Stimulated activated CD8-positive, alpha-beta memory T cell treated with anti-CD3 and anti-CD28 coated beads, Interleukin-15, amount 100 ng/mL, for 1 hour (primary cell): Measurements from ENCODE around the gene PLAAT5.

Experiments
- DNase-seq: peaks from one replicate; pipeline ENCODE4 v3.0.0-alpha.2; 2020; ENCODE audit warnings: low read depth

Gene PLAAT5

DNA sequence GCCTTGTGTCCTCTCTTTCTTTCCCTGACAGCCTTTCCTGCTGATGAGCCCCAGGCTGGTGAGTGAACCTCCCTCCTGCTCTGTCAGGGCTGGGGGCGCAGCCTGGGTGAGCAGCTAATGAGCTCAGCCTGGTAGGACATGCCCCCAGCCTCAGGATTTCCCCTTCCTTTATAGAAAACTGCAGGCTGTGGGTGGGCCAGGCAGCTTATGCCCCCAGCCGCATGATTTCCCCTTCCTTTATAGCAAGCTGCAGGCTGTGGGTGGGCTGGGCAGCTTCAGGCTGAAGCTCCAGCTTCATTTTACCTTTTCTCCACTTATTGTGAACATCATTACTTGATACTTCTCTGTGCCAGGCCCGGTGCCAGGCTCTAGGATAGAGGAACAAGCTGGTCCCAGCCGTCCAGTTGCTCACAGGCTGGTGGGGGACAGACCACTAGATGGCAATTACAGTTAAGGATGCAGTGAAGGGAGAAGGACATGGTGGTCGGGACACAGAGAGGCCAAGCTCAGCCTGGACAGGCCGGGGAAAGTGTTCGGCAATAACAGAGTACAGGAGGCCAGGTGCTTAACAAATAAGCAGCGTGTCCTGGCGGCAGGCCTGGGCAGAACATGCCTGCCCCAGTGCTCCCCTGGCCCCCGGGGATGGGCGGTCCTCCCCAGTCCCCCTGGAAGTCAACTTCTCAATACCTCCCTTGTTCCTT is 20.2 kb upstream of the PLAAT5 start:
- no peak for DNase-seq

DNA sequence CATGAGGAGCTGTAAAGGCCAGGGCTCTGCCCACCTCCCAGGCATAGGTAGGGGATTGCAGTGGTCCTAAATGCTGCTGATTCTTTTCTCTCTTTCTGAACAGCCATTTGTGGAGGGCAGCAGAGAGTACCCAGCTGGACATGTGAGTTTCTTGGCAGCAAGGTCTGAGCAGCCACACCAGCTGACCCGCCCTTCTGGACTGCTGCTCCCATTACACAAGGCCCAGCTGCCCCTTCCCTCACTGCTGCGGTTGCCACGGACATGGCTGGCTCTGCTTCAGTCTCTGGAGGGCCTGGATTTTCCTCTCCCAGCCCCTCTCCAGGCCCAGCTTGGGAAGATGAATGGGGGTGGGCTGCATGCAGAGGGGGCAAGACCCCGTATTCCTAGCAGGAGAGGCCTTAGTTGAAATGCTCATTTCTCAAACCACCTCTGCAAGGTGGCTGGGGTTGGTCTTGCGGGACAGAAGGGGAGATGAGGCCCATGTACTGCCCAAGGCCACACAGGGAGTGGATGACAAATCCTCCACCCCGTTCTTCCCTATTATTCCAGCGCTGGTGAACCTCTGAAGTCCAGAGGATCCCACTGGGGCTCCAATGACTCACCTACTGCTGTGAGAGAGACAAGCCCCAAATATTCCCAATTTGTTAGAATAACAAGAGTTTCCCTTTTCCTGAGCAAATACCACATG is 19.5 kb upstream of the PLAAT5 start:
- no peak for DNase-seq

DNA sequence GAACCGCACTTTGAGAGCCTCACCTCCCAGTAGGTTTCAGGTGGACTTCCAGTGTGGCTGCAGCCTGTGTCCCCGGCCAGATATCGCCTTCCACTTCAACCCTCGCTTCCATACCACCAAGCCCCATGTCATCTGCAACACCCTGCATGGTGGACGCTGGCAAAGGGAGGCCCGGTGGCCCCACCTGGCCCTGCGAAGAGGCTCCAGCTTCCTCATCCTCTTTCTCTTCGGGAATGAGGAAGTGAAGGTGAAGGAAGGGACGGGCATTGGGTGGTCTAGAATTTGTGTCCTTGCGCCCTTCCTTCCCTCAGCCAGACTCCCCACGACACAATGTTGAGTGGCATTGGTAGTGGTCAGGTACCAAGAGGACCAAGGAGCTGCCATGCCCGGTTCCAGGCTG is 17.8 kb upstream of the PLAAT5 start:
- no peak for DNase-seq

DNA sequence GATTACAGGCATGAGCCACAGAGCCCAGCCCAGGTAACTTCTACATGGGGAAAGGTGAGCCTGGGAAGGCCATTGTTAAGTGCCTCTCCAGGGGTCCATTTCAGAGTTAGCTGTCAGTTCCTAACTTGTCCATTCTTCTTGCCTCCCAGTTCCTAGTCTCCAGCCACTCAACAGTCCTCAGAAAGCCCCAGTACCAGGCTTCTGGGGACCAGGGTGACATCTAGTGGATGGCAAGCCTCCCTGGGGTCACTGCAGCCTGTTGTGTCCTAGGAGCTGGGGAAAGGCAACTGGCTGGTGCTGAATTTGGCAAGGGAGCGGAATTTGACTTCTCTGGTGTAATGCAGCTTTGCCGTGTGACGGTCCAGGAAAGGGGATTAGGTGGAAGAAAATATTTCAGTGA is 17.0 kb upstream of the PLAAT5 start:
- no peak for DNase-seq

DNA sequence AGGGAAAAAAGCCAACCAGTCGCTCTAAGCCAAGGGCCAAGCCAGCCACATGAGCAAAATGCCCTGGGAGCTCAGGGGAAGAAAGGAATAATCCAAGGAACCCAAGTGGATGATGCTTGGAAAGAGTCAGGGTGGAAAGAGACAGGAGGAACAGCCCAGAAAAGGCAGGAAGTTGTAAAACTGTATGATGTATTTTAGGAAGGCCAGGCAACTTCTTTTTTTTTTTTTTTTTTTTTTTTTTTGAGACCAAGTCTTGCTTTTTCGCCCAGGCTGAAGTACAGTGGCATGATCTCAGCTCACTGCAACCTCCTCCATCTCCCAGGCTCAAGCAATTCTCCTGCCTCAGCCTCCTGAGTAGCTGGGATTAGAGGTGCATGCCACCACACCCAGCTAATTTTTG is 16.5 kb upstream of the PLAAT5 start:
- DNase-seq: no peak

DNA sequence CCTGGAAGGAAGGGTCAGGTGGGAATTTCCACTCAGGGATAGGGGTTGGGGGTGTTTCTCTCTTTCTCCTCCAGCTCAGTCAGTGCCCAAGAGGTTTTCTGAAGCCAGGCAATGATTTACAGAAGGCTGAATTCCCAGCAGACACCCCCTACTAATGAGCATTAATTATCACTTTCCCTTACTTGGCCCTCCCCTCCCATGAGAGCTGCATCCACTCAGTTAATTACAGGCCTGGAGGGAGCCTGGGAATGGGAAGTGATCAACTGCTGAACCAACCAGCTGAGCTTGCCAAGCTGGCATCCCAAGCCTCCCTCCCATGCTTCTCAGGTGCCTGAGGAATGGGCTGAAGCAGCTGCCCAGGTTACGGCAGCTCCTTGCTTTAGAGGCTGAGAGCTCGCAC is 15.9 kb upstream of the PLAAT5 start:
- DNase-seq: no peak

DNA sequence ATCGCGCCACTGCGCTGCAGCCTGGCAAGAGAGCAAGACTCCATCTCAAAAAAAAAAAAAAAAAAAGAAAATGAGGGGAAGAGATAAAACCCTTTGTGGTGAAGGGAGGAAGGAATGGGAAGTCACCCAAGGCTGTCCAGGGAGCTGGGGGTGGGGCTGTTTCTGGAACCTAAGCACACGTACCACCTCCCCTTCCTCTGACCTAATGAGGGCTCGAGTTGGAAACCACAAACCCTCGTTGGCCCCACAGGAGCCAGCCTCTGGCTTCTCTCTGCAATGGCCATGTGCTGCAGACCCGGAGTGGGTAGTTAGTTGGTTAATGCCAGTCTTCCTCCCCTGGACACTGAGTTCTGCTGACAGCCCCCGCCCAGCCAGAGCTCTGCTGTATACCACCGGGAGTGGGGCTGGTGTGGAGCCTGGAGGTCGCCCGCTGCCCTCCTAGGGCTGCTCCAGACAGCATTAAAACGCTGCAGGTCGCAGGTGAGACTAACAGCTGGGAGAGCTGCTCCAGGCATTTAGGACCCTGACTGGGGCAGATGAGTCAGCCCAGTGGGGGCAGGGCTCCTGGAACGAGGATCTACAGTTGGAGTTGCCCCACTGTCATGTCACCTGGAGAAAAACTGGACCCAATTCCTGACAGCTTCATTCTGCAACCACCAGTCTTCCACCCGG is 15.0 kb upstream of the PLAAT5 start, which contains the start of gene LGALS12:
TSS of gene LGALS12 (plus strand) at position 228 of the 672 bp plus-strand sequence. CDS start at position 603, 375 bp downstream.
- DNase-seq: no peak

DNA sequence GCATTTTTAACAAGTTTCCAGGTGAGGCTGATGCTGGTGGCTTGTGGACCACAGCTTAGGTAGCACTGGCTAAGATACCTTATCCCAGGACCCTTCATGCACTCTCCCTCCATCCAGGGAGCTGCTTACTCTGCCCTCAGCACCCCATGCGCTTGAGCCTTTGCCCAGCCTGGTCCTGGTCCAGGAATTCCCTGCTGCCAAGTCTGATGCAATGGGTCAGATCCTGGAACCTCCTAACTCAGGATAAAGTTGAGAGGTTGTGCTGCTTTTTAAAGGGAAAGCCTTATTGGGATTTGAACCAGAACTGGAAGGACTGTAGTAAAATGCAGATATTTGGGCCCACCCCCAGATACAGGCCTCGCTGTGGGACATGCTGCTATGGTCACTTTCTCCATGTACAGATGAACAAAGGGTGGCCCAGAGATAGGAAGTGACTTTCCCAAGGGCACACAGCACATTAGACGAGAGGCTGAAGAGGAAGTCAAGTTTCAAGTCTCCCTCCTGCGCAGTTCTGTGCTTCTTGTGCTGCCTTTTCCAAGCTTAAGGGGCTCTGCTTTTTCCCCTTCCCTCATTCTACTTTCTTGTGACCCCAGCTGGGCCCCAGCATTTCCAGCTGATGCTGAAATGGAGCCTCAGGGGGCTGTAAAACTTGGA is 14.1 kb upstream of the PLAAT5 start:
- DNase-seq: no peak

DNA sequence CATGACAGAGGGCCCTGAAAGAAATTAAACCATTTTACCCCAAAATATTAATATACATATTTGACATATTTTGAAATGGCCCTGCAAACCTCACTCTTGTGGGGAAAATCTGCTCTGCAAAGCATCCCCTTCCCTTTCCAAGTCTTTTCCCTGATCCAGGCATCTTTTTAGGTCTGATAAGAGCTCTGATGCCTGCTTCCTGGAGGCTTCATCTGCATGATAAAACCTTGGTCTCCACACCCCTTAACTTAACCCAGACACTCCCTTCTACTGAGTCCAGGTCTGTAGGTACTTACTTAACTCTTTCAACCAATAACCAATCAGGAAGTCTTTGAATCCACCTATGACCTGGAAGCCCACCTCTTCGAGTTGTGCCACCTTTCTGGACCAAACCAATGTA is 13.1 kb upstream of the PLAAT5 start:
- DNase-seq: no peak

DNA sequence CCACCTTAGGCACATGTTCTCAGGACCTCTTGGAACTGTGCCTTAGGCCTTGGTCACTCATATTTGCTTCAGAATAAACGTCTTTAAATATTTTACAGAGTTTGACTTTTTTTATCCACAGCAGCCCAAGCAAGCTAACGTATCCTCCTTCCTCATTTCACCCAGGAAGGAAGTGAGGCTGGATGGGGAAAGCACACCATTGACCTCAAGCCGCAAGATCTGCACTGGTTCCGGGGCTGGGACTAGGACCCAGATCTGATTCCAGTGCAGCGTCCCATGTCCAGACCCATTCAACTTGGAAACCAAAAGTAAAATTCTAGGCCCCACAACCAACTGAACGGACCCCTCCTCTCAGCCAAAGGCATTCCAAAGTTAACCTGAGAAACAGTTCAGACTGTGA is 12.5 kb upstream of the PLAAT5 start:
- no peak for DNase-seq

DNA sequence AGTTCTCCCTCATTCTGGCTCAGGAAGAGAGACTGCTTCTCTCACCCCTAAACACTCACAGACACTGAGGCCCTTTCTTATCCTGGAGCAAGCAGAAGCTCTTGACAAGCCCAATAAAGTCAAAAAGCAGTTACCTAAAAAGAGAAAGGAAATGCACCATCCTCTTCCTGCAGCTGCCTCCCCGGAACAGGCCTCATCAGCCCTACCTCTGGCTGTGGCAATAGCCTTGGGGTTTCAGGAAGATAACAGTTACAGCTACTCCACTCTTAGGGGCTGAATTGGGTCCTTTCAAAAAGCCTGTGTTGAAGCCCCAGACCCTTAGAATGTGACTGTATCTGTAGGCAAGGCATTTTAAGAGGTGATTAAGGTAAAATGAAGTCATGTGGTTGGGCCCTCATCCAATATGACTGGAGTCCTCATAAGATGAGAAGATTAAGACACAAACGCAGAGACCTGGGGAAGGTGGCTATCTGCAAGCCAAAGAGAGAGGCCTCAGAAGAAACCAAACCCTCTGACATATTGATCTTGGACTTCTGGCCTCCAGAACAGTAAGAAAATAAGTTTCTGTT is 11.4 kb upstream of the PLAAT5 start:
- DNase-seq: no peak

DNA sequence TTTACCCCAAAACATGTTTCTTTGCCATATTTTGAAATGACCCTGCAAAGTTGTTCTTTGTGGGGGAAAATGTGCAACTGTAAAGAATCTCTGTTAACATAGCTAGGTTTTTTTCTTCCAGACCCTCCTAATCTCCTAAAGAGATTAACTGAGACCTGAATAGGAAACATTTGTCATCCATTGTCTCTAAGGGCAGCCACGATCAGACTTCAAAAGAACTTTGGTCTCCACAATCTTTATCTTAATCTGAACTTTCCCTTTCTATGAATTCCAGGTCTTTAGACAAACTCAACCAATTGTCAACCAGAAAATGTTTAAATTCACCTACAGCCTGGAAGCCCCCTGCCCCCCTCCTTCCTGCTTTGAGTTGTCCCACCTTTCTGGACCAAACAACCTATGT is 10.3 kb upstream of the PLAAT5 start:
- no peak for DNase-seq

DNA sequence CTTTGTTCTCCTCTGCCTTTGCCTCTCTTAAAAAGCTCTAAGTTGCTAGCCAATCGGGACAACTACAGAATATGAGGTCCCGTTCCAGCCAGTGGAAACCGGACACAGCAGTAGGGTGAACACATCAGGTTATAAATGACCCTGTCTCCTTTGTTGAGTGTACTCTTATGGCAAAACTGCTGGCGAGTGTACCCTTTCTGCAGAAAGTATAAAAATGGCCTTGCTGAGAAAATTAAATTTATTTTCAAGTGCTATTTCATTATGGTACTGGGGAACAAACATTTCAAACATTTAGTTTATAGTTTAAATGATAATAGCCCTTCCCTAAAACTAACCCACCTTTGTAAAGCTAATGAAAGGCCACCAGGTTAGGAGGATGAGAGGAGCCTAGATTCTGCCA is 8.9 kb upstream of the PLAAT5 start:
- no peak for DNase-seq

DNA sequence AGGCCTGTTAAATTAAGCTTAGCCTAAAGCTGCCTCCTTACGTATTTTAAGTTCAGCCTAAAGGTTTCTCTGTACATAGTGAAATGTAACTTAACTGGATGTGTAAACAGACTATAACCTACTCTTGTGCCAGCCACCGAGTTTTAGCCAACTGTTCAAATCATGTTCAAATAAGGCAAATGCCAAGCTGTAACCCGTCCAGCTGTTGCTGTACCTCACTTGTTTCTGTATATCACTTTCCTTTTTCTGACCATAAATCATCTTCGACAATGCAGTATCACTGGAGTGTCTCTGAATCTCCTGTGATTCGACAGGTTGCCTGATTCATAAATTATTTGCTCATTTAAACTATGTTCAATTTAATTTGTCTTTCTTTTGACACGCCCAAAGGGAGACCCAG is 4.0 kb upstream of the PLAAT5 start:
- DNase-seq: no peak

DNA sequence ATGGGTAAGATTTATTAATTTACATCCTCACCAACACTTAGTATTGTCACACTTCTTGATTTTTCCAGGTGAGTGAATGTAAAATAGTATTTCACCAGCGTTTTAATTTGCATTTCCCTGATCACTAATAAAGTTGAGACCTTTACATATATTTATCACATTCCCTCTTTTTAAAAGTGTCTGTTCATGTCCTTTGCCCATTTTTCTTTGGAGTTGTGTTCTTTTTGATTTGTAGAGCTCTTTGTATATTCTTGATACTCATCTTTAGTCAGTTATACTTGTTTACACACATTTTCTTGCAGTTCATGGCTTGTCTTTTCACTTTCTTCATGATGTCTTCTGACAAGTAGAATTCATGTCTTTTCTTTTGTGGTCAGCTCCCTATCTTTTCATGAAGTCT is 2.2 kb upstream of the PLAAT5 start:
- DNase-seq: no peak

DNA sequence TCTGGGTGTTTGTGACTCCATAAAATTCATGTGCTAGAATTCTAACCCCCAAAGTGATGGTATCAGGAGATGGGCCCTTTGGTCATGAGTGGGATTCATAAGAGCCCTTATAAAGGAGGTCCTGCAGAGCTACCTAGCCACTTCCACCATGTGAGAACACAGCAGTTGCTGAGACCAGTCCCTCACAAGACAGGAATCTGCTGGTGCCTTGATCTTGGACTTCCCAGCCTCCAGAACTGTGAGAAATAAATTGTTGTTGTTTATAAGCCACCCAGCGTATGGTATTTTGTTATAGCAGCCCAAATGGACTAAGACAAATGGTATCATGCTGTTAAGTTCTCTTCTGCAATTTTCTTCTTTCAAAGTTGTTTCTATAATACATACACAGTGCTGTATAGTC is 1.5 kb upstream of the PLAAT5 start:
- DNase-seq: no peak

DNA sequence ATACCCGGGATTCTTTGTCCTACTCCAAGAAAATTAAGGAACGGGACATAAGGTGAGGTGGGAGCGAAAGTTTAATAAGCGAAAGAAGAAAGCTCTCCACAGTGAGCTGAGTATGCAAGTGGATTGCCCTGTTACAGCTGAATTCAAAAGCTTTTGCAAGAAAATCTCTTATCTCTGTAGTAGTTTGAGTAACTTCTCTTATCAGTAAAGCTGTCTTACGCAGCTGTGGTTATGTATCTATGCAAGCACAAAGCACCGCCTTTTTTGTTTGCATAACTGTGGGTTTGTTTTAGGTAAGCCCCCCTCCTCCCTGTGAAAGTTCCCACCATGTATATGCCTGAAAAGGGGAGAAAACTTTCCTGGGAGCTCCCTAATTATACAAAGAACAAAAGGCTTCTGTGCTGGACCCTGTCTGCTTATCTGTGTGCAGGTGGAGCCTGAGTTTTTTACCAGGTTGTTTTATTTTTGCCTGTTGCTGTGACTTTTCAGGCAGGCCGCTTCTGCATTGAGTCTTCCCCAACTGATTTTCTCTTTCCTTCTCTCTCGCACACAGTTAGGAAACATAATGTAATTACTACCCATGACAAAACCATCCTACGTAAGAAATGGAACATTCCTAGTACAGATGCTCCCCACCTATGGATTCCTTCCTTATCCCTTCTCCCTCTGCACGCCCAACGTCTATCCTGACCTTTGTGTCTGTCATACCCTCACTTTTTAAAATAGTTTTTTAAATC is 837 bp upstream of the PLAAT5 start:
- DNase-seq: no peak

DNA sequence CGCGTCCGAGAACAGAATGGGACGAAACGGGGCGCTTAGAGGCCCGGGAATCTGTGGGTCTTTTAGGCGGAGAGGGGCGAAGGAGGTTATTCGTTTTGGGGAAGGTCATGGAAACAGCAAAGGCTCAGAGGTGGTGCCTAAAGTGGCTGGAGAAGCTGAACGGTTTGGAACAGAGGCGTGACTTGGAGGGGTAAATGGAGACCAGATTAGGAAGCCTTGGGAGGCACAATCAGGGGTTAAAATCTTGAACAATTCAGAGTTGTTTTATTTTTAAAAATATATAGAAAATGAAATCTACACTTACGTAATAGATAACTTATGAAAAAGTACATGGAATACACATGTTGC is 247 bp upstream of the PLAAT5 start:
- DNase-seq: no peak

DNA sequence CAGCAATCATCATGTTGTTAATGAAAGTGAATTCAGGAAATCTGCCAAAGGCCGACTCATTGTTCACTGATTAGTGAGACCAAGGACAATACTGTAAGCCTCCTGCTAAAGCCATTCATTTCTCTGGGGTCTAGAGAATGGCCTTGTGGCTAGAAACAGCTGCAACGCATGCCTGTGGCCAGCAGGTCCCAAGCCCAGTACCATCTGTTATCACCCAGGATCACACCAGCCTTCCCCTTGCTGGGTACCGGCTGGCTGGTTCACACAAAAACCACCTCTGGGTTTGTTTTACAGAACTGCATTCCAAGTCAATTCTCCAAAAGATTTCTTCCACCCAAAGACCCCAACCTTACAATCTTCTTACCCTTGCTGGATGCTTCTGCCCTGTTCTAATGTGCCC is 1.1 kb downstream of the PLAAT5 start:
- DNase-seq: no peak

DNA sequence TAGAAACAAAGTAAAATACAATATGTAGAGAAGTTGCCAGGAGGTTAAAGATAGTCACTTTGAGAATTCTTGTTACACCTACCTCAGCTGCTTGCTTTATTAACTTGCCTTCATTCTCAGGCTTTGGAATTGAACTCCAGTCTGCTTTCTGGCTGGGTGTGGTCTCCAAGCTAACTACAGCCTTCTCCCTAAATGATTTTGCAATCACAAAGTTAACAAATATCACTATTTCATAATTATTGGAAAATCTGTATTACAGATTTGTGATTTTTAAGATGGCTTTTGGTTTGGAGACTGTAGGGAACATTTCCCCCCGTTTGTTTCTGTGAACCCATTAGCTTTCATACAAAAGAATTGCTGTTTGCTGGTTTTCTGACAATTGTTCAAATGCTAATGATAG is 2.2 kb downstream of the PLAAT5 start:
- no peak for DNase-seq

DNA sequence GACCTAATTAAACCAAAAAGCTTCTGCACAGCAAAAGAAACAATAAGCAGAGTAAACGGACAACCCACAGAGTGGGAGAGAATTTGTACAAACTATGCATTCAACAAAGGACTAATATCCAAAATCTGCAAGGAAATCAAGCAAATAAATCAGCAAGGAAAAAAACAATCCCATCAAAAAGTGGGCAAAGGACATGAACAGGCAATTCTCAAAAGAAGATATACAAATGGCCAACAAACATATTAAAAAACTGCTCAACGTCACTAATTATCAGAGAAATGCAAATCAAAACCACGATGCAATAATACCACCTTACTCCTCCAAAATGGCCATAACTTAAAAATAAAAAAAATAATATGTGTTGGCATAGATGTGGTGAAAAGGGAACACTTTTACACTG is 5.2 kb downstream of the PLAAT5 start:
- DNase-seq: no peak

DNA sequence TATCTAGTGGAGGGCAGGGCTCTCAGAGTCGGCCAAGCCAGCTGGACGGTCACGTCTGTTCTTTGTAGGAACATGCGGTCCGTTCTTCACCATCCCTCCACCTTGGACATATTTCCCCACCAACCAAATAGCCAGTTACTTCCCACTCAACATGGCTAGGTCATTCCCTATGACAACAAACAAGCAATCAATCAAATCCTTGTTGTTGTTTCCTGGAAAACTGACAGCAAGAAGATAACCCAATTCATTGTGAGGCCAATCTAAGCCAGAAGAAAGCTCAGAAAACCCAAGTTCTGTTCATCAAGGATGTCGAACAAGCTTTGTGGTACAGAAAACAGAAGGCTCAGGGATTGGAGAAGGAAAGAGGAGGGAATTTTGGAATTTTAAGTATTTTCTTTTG is 10.9 kb downstream of the PLAAT5 start:
- DNase-seq: no peak
